GM10266 (cell line): ENCODE data around the gene MUC5AC.

ENCODE experiments used
- DNase-seq: peaks from one replicate; pipeline ENCODE4 v3.0.0; 2012; ENCODE audit errors: extremely low spot score
- TF ChIP-seq, protein P1 (sequence below): IDR thresholded peaks from 2 replicates; pipeline ENCODE4 v1.5.1; 2012; ENCODE audit warnings: mild to moderate bottlenecking, low read depth; ENCODE audit not compliant: control insufficient read depth, insufficient read depth; ENCODE audit errors: missing control alignments

The MUC5AC gene

GRCh38 chr11:1129611-1130160 lies 28.1 kb upstream of the MUC5AC start:
- DNase-seq = no peak
- TF ChIP-seq, protein P1, sequence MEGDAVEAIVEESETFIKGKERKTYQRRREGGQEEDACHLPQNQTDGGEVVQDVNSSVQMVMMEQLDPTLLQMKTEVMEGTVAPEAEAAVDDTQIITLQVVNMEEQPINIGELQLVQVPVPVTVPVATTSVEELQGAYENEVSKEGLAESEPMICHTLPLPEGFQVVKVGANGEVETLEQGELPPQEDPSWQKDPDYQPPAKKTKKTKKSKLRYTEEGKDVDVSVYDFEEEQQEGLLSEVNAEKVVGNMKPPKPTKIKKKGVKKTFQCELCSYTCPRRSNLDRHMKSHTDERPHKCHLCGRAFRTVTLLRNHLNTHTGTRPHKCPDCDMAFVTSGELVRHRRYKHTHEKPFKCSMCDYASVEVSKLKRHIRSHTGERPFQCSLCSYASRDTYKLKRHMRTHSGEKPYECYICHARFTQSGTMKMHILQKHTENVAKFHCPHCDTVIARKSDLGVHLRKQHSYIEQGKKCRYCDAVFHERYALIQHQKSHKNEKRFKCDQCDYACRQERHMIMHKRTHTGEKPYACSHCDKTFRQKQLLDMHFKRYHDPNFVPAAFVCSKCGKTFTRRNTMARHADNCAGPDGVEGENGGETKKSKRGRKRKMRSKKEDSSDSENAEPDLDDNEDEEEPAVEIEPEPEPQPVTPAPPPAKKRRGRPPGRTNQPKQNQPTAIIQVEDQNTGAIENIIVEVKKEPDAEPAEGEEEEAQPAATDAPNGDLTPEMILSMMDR = no peak

- TF ChIP-seq, protein P1 = no peak
- DNase-seq = peak; percentile 14
Measured at GRCh38 chr11:1130276-1131032, 27.3 kb upstream of the MUC5AC start.

GRCh38 chr11:1131033-1131911 lies 26.5 kb upstream of the MUC5AC start:
- DNase-seq = no peak
- TF ChIP-seq, protein P1 = no peak

- no peak for DNase-seq
- TF ChIP-seq, protein P1 = no peak
Measured at GRCh38 chr11:1134848-1135445, 22.8 kb upstream of the MUC5AC start.

DNA sequence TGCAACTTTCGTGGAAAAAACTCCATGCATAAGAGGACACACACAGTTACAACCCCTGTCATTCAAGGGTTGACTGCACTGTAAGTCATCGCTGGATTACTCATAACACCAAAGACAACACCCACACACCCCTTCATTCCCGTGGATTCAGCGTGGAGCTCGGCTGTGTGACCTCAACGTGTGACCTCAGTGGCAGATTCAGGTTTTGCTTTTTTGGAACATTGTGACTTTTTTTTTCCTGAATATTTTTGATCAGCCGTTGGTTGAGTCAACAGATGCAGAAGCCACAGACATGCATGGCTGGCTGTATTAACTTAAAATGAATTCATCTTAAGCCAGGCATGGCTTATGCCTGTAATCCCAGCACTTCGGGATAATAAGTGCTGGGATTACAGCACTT lies 19.7 kb upstream of the MUC5AC start:
- TF ChIP-seq, protein P1 = no peak
- no peak for DNase-seq

- TF ChIP-seq, protein P1 = no peak
- no peak for DNase-seq
Measured at GRCh38 chr11:1139441-1140083, 18.2 kb upstream of the MUC5AC start.
